Activated naive CD4-positive, alpha-beta T cell treated with anti-CD3 and anti-CD28 coated beads, Interleukin-2, amount 10 ng/mL, durations not matched to agents 7 days and 5 days (primary cell): ENCODE data around the gene IL36G.

Experiments
- CTCF ChIA-PET: fragments of 350-600 bp; sonication (Branson Sonifier 250); formaldehyde crosslinking; loops from one replicate; lab custom pipeline; 2021; ENCODE audit warnings: antibody characterized with exemption; lab: Charles Lee
- DNase-seq: peaks from one replicate; pipeline ENCODE4 v3.0.0-alpha.2; 2020
- H3K27ac Mint-ChIP-seq: one replicate; pipeline ENCODE4 v1.8.0; 2021; ENCODE audit warnings: mild to moderate bottlenecking, moderate library complexity, mixed read lengths
- H3K27me3 Mint-ChIP-seq: one replicate; pipeline ENCODE4 v1.8.0; 2021; ENCODE audit warnings: mild to moderate bottlenecking, mixed read lengths
- H3K36me3 Mint-ChIP-seq: one replicate; pipeline ENCODE4 v1.8.0; 2021; ENCODE audit warnings: mixed read lengths
- H3K4me1 Mint-ChIP-seq: one replicate; pipeline ENCODE4 v1.8.0; 2021; ENCODE audit warnings: mixed read lengths
- H3K4me3 Mint-ChIP-seq: one replicate; pipeline ENCODE4 v1.8.0; 2021; ENCODE audit warnings: mild to moderate bottlenecking, moderate library complexity, mixed read lengths
- H3K9me3 Mint-ChIP-seq: one replicate; pipeline ENCODE4 v1.8.0; 2021; ENCODE audit warnings: mixed read lengths

The IL36G gene

DNA sequence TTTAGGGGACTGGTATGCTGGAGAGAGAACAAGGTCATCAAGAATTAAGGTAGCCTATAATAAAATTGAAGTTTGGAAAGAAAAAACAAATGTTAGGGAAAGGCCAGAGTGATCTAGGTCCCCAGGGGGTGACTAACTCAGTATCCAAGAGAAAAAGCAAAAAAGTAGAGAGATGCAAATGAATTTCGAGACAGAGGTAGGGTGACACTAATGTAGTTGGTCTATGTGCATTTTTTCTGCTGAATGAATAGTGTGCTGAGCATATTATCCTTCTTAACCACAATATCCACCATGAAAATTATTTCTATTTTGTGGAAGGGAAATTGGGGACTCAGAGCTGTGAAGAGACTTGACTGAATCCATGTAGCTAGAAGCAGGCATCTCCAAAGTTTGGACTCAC is 37.2 kb downstream of the IL36G start:
- Mint-ChIP-seq H3K27ac (no peak overlapping the region), H3K36me3 (no peaks in the 10 kb centered on the region), H3K4me1 (peaks cover 13% of the 10 kb centered on the region), H3K27me3 (peaks cover 23% of the 10 kb centered on the region), H3K4me3 (no peak overlapping the region), H3K9me3 (peaks cover 2% of the 10 kb centered on the region)
- no peak for DNase-seq
- CTCF ChIA-PET = interaction anchor here (1.0 kb wide), 1 partner anchor 73 kb away, joined by 4 read pairs; no protein-coding TSS in a partner anchor

DNA sequence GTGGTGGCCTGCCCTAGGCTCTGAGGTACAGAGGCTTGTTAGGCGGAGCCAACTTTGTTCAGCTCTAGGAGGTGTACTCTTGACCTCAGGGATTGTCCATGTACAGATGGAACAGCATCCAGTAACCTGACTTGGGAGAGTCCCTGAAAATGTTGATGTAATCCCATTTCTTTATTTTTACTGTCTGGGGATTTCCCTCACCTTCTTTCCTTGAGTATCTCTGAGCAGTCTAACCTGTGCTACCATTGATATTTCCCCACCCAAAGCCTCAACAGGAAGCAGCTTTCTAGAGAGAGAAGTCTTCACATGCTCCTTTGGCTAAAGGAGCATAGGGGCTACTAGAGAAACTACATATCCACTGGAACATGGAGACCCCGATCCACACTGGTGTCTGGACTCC is 37.8 kb downstream of the IL36G start:
- Mint-ChIP-seq H3K27me3 (peaks cover 20% of the 10 kb centered on the region), H3K4me1 (peaks cover 13% of the 10 kb centered on the region), H3K27ac (no peak overlapping the region), H3K36me3 (no peaks in the 10 kb centered on the region), H3K9me3 (peaks cover 2% of the 10 kb centered on the region), H3K4me3 (no peak overlapping the region)
- CTCF ChIA-PET = interaction anchor here (1.0 kb wide), 1 partner anchor 74 kb away, joined by 4 read pairs; no protein-coding TSS in a partner anchor
- DNase-seq = no peak

DNA sequence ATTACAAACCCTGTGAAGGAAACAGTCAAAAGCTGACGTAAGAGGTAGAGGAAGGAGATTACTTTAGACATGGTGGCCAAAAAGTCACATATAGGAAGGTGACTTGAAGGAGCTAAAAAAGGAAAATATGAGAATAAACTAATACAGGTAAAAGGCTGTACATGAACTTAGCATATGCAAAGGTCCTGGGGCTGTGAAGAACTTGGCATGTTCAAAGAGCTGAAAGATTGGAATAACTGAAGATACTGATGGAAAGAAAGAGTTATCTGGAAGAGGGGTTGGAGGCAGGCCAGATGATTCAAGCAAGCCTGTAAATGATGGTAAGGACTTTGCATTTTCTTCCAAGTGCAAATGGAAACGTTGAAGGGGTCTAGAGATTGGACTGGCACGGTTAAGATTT is 40.7 kb downstream of the IL36G start:
- peaks cover 2% of the 10 kb centered on the region for H3K9me3 Mint-ChIP-seq
- CTCF ChIA-PET = no interaction called here
- peaks cover 20% of the 10 kb centered on the region for H3K27me3 Mint-ChIP-seq
- H3K4me1 Mint-ChIP-seq = peaks cover 10% of the 10 kb centered on the region
- no peak overlapping the region for H3K4me3 Mint-ChIP-seq
- H3K36me3 Mint-ChIP-seq = no peaks in the 10 kb centered on the region
- no peak overlapping the region for H3K27ac Mint-ChIP-seq
- no peak for DNase-seq

DNA sequence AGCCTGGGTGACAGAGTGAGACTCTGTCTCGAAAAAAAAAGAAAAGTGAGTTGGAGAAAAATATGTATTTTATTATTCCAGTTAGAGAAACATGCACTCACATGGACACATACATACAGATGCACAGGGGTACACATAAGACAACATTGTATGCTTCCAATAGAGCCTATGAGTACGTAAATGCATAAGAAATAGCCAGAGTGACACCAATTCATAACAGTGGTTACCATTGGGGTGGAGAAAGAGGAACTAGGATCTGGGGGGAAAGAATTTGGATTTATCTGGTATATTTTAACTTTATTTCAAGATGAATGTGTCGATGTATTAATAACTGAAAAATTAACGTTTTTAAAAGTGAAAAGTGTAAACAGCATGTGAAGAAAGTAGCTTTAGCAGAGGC is 43.5 kb downstream of the IL36G start:
- H3K4me3 Mint-ChIP-seq = no peak overlapping the region
- no peaks in the 10 kb centered on the region for H3K36me3 Mint-ChIP-seq
- H3K4me1 Mint-ChIP-seq = peaks cover 2% of the 10 kb centered on the region
- H3K27me3 Mint-ChIP-seq = peaks cover 34% of the 10 kb centered on the region
- peaks cover 2% of the 10 kb centered on the region for H3K9me3 Mint-ChIP-seq
- CTCF ChIA-PET = no interaction called here
- no peak for DNase-seq
- no peak overlapping the region for H3K27ac Mint-ChIP-seq

DNA sequence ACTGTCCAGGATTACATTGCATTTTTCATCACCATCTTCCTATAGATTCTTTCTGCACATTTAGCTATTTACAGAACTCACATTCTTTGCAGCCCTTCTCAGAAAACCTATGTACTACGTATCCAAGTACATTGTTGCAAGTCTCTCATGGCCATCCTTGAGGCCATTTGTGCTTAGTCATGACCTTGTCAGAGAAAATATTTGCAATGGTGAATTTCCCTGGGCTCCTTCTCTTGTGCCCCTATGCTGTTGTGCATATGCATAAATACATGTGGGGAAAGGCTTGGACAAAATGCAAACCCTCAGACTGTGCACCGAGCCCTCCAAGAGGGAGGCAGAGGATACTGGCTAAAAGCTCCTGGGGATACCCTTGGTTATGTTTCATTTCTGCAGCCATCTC is 47.0 kb downstream of the IL36G start:
- Mint-ChIP-seq H3K4me3 (no peak overlapping the region), H3K36me3 (no peaks in the 10 kb centered on the region), H3K27me3 (peaks cover 35% of the 10 kb centered on the region), H3K27ac (no peak overlapping the region), H3K9me3 (no peaks in the 10 kb centered on the region), H3K4me1 (no peaks in the 10 kb centered on the region)
- DNase-seq = no peak
- CTCF ChIA-PET = no interaction called here

DNA sequence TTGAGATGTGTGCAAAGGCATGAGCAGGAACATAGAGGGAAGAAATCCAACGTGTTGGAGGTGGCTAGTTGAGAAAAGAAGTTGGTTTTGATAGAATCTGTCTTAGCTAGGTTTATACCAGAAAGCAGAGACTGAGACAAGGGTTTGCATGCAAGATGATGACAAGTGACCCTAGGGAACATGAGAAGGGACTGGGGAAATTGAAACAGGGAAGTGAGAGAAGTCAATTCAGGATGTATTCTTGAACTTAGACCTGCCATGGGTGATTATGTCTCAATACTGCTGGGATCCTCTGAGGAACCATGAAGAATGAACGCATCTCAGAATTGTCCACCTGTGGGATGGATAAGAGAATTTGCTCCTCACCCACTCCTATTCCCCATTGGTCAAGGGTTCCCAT is 47.9 kb downstream of the IL36G start:
- CTCF ChIA-PET = no interaction called here
- no peaks in the 10 kb centered on the region for H3K9me3 Mint-ChIP-seq
- H3K4me1 Mint-ChIP-seq = no peaks in the 10 kb centered on the region
- H3K4me3 Mint-ChIP-seq = no peak overlapping the region
- peaks cover 38% of the 10 kb centered on the region for H3K27me3 Mint-ChIP-seq
- no peak for DNase-seq
- no peaks in the 10 kb centered on the region for H3K36me3 Mint-ChIP-seq
- no peak overlapping the region for H3K27ac Mint-ChIP-seq

DNA sequence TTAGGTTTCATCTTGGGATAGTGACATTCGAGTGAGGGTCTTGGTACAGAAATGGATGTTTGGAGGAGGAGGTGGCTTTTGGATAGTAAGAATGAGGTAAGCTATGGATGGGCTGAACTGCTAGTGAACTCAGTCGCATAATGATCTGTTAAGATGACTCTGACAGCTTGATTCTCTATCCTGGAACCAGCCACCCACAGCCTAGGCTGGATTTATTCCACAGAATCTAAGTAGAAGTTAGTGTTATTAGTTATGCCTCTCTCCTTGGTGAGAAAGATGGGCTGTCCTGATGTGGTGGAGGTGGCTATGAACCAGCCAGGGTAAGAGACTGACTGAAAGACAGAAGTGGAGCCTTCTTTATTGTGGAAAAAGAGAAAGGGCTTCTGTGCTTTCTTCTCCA is 49.9 kb downstream of the IL36G start:
- Mint-ChIP-seq H3K4me1 (no peaks in the 10 kb centered on the region), H3K9me3 (no peaks in the 10 kb centered on the region), H3K27ac (no peak overlapping the region), H3K4me3 (no peak overlapping the region), H3K36me3 (no peaks in the 10 kb centered on the region), H3K27me3 (peaks cover 51% of the 10 kb centered on the region)
- CTCF ChIA-PET = no interaction called here
- DNase-seq = no peak

DNA sequence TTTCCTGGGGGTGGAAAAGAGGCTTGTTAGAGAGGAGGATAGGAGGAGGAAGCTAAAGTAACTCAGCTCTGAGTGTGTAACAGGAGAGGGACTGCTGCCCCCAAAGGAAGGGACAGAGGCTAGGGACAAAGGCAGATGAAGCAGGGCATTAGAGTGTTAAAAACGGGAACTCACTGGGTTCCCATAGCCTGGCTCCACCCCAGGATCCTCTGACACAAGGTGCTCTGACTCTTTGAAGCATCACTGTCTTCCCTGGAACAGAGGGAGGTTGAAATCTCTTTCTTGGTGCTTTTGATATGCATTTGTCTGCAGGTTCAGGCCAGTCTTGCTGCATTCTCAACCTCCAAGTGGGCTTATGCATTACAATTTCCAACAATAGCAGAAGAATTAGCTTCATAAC is 50.3 kb downstream of the IL36G start:
- CTCF ChIA-PET = no interaction called here
- Mint-ChIP-seq H3K9me3 (no peaks in the 10 kb centered on the region), H3K4me1 (no peaks in the 10 kb centered on the region), H3K27me3 (peaks cover 53% of the 10 kb centered on the region), H3K4me3 (no peak overlapping the region), H3K27ac (no peak overlapping the region), H3K36me3 (no peaks in the 10 kb centered on the region)
- no peak for DNase-seq

DNA sequence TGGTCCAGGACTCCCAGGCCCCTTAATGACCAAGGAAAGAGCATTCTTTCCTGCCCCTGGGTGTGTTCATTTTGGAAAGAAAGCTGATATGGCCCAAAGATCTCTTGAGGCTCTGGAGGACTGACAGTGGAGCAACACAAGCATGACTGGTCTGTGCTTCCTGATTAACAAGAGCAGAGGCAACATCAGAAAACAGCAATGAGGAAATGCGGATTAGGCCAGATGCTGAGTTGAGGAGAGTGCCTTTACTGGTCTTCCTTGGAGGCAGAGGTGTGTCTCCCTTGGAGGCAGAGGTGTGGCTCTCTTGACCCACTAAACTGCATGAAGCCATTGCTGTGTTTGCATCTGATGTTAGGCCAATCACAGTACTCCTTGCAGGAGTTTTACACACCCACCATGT is 54.9 kb downstream of the IL36G start:
- no peaks in the 10 kb centered on the region for H3K9me3 Mint-ChIP-seq

DNA sequence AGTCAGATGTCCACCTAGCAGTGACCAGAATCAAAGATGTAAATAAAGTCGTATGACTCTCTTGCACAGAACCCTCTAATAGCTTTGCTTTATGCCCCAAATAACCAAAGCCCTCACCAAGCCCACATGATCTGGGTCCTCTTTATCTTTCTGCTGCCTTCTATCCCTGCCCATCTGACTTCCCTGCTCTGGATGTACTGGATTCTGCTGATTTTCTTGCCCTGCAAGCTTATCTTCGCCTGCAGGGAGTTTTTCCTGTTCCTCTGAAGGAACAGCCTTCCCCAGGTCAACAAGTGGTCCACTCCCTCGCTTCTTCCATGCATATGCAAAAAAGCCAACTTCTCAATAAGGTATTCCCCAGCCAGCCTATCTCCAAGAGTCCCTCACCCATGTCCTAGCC is 56.2 kb downstream of the IL36G start:
- CTCF ChIA-PET = no interaction called here
- DNase-seq = no peak
- Mint-ChIP-seq H3K27me3 (peaks cover 50% of the 10 kb centered on the region), H3K27ac (no peak overlapping the region), H3K4me1 (no peaks in the 10 kb centered on the region), H3K36me3 (no peaks in the 10 kb centered on the region), H3K9me3 (no peaks in the 10 kb centered on the region), H3K4me3 (no peak overlapping the region)

More for the DNA sequence above, 54.9 kb downstream of the IL36G start:
- CTCF ChIA-PET = no interaction called here
- Mint-ChIP-seq H3K4me1 (no peaks in the 10 kb centered on the region), H3K4me3 (no peak overlapping the region), H3K36me3 (no peaks in the 10 kb centered on the region), H3K27ac (no peak overlapping the region), H3K27me3 (peaks cover 46% of the 10 kb centered on the region)
- no peak for DNase-seq
